M059J (cell line): Measurements from ENCODE around the gene CAPN1. TPM values are rescaled to one million over a fixed set of nuclear protein-coding genes. Genes with fewer than 3 reads are reported as not detected.

Experiments used
- DNase-seq: peaks from one replicate; pipeline ENCODE4 v3.0.0-alpha.2; 2012; ENCODE audit warnings: low read depth
- total RNA-seq: library from RNA; depleted of rRNA; stranded (reverse); fragments of >200 nt; shearing (Covaris generic); gene quantifications from 2 replicates; pipeline ENCODE4 v1.2.3, GENCODE V29; 2014

The CAPN1 gene
- total RNA-seq, 1 experiment from 2014 or later: 208 TPM

DNA sequence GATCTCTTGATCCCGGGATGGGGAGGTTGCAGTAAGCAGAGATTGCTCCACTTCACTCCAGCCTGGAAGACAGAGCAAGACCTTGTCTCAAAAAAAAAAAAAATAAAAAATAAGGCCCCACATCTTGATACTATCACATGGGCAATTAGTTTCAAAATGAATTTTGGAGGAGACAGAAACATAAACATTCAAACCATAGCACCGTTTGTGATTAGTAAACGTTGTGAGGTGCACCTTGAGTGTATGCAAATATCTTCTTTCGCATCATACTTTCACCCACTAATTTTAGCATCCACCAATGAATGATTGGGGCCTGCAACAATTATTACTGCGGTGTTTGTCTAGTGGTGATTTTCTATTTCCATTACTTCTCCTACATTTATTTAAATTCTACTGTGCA is 22.7 kb upstream of the CAPN1 start:
- no peak for DNase-seq

DNA sequence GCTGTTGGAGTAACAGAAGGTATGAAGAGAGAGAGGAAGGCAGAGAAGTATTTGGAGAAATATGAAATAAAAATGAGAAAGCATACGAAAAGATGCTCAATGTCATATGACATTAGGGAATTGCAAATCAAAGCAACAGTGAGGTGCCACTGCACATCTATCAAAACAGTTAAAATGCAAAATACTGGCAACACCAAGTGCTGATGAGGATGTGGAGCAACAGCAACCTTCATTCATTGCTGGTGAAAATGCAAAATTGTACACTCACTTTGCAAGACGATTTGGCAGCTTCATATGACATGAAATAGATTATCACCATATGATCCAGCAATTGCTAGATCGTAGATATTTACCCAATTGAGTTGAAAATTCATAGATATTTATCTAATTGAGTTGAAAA is 21.1 kb upstream of the CAPN1 start:
- no peak for DNase-seq

DNA sequence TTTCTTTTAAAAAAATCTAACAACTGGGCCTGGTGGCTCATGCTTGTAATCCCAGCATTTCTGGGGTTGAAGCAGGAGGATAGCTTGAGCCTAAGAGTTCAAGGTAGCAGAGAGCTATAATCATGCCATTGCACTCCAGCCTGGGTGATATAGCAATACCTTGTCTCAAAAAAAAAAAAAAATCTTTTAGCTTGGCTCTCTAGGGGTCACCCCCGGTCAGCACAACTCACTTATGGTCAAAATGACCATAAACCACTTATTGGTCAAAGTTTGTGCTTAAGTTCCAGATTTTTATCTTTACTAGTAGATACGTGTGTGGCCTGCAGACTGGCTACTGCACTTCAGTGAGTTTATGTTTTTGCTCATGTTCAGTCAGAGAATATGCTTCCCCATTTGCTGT is 18.0 kb upstream of the CAPN1 start:
- DNase-seq: peak; percentile 35

DNA sequence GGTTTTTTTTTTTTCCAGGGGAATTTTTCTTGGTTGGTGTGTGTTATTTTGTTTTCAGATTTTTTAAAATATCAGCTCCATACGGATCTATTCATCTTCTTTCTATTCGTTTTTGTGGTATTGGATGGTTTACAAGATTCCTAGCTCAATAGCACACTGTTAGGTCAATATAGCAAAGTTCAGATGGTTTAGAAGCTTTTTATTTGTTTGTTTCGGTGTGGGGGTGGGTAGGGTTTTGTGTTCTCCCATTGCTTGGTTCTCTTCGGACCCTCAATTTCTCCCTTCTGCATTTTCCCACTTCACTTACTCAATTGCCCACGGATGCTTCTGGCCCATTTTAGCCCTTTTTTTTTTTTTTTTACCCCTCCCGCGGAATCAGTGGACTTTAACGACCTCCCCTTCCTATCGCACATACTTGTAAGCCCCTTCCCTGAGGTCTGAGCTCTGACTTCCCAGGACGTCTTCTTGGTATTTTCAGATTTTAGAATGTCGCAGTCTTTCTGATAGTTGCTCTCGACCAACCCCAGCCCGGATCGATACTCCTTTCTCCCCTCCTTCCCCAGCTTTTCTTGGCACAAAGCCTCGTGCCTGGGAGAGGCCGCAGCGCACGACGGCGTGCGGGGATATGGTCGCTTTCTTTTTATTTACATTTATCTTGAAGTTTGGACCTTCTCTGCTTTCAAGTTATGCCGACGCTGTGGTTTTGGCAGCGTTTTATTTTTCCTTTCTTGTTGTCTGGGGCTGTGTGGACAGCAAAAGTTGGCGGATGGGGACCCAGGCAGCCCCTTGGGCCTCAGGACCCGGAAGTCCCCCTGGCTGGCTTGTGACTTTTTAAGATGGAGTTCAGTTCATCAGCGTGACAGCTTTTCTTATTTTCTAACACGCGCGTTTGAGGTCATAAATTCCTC is 16.1 kb upstream of the CAPN1 start:
- no peak for DNase-seq

DNA sequence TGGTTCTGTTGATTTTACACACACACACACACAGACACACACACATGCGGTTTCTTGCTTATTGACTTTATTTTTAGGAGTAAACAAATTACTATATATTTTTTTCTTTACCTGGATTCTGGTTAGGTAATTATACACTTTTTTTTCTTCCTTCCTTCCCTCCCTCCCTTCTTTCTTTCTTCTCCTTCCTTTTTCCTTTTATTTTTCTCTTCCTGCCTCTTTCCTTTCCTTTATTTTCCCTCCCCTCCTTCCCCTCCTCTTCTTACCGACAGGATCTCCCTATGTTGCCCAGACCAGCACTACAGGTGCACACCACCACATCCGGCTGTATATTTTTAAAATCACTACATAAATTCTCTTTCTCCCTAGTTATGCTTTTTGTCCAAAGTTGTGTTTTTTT is 14.8 kb upstream of the CAPN1 start:
- no peak for DNase-seq

DNA sequence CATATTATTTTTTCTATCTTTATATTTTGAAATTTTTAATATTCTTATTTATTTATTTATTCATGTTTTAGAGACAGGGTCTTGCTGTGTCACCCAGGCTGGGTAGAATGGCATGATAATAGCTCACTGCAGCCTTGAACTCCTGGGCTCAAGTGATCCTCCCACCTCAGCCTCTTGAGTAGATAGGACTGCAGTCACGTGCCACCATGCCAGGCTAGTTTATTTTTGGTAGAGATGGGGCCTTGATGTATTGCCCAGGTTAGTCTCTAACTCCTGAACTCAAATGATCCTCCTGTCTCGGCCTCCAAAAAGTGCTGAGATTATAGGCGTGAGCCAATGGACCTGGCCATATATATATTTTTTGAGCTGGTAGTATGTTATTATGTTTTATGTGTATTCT is 14.1 kb upstream of the CAPN1 start:
- DNase-seq: no peak

DNA sequence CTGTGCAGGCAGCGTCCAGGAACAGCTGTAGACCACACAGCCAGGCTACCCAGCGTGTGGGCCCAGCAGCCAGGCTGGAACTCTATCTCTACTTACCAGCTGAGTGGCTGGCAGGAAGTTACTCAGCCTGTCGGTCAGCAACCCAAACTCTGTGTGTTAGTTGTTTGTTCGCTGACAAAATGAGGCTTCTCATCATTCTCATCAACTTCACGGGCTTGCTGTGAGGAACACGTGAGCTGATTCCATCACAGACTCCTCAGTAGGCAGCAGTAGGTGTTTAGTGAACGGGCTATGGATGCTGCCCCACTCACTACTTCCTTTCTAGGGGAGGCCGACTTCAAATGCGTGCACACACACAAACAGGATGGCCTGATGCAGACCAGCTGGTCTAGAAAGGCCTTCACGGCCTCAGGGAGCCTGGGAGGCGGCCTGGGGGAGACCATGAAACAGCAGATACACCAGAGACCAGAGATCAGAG is 12.5 kb upstream of the CAPN1 start:
- no peak for DNase-seq

DNA sequence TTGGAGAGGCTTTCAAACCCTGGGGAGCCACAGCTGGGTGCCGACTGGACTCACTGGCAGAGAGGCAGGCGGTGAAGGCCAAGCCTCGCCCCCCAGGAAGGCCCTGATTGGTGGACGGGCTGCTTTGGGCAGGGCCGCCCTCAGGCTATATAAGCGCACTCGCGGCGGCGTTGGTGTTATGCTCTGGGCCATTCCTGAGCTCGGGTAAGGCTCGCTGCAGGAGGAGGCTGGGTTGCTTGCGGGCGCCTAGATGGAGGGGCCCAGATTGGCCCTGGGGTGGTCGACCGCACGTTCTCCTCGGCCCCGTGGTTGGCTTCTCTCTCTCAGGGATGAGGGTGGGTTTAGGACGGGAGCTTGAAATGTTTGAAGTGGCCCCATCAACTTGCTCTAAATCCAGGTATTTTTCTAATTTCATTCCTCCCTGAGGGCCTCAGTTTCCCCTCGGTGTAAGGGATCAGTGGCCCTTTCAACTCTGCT is 11.6 kb upstream of the CAPN1 start, which contains the start of gene SPDYC:
TSS of gene SPDYC (plus strand) at position 176 of the 477 bp plus-strand sequence. CDS start 1,125 bp downstream, outside the sequence.
- DNase-seq: no peak

DNA sequence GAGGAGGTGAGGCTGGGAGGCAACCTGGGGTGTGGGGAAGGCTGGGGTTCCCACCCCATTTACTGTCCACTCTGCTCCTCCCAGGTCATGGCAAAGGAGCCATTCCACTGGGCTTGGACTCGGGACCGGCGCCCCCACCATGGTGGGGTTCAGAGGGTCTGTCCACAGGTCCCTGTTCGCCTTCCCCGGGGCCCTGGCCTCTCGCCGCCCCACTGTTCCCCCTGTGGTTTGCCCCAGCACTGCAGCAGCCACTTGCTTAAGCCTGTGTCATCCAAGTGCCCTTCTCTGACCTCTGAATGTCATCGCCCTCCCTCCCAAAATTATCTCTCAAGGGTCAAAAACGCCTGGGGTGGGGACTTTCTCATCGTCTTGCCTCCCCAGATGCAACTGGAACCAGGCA is 9.1 kb upstream of the CAPN1 start:
- DNase-seq: no peak

DNA sequence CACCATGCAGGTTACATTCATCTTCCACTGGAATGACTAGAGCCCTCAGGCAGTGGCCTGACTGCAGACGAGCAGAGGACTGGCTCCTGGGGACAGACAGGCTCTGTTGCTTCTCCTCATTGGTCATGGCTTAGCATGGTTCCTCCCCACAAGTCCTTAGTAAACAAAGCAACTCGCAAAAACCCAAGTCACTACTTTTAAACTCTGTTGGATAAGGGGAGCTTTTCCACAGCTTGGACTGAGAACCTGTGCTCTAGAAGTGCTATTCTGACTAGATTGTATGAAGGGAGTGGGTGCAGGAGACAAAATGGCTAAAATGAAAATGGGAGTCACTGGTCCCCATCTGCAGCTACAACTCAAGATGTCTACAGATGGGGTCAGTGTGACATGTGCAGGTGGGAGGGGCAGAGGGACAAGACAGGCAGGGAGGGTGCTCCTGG is 7.1 kb upstream of the CAPN1 start:
- peak; percentile 75 for DNase-seq

DNA sequence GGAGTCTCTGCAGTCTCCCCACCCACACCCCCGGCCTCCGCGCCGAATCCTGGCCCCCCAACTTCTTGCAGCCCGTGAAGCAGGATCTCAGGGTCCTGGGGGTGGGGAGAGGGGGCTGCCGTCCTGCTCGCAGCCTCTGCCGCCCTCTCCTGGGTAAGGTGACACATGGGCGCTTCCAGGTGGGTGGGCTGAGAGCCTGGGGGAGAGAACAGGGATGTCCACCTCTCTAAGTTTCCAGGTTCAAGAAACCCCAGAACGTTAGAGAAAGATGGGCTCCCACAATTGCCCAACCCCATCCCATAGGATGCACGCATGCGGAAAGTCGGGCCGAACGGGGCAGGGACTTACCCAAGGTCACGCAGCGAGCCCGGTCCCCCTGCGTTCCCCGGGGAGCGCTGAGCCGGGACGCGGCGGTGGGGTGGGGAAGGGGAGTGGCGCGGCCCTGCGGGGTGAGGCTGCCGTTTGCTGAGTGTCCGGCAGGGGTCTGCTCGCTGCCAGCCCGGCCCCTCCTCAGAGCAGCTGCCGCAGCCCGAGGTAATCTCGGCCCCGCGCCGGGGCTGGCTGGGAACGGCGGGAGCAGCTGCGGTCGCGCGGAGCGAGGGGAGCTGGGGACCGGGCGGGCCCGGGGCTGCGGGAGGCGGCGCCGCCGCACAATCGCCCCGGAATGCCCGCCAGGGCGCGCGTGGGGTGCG is 705 bp upstream of the CAPN1 start:
- DNase-seq: peak; percentile 57

DNA sequence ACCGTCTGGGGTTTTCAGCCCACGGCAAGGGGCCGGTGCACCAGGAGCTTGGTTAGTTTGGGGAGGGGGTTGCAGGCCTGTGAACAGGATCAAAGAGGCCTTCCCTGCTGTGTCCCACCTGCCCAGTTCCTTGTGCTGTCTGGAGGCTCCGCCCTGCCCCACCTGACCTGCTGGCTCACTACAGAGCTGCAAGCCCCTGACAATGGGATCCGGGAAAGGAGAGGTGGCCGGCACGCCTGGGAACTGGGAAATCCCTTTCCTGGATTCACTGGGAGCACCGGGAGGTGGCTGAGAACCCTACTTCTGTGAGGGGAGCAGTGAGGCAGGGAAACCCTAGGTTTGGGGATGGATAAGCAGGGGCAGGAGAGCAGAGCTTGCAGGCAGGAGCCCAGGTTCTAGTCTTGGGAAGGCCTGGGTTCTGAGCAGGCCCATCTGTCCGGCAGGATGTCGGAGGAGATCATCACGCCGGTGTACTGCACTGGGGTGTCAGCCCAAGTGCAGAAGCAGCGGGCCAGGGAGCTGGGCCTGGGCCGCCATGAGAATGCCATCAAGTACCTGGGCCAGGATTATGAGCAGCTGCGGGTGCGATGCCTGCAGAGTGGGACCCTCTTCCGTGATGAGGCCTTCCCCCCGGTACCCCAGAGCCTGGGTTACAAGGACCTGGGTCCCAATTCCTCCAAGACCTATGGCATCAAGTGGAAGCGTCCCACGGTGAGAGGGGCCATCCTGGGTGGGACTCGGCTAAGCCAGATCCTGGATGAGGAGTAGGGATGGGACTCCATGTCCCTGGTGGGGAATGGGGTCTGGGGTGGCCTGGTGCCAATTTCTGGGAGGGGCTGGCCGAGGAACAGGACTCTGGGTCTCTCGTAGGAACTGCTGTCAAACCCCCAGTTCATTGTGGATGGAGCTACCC is 786 bp downstream of the CAPN1 start:
- peak; percentile 42 for DNase-seq

DNA sequence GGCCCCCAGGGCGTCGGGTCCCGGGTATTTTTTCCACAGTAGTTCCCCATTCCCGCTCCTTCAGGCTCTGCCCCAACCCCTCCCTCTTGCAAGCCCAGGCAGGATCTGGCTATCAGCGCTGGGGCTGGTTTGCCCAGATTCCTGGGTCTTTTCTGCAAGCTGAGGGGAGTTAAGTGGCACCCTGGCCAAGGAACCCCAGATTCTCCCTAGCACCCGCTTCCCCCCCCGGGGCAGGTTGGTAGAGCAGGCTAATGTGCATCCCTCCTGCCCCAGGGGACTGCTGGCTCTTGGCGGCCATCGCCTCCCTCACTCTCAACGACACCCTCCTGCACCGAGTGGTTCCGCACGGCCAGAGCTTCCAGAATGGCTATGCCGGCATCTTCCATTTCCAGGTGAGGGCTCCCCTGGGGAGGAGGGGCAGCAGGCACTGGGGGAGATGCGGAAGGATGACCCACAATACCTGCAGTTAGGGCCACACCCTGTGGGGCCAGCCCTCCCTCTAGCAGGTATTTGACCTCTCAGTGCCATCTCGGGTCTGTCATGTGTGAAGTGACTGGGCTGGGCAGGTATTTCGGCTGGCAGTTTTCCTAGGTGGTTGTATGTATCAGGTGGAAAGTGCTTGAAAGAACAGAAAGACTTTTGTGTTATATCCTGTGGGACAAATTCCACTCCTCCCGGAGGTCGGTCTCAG is 1.6 kb downstream of the CAPN1 start:
- DNase-seq: no peak

DNA sequence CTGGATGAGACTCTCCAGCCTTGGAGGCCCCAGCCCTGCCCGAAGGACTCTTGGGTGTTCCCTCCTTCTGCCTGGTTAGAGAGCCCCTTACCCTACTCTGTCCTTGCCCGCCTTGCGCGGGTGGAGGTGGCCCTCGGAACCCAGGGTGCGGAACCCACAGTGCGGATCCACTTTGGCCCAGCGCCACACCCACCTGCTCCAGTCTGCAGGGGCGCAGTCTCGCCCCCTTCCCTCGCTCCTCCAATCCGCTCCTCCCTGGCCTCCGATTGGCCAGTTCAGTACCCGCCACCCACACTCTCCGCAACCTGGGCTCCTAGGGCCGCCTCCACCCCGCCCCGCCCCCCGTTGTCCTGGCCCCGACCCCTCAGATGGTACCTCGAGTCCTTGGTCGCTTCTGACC is 2.4 kb downstream of the CAPN1 start:
- no peak for DNase-seq

DNA sequence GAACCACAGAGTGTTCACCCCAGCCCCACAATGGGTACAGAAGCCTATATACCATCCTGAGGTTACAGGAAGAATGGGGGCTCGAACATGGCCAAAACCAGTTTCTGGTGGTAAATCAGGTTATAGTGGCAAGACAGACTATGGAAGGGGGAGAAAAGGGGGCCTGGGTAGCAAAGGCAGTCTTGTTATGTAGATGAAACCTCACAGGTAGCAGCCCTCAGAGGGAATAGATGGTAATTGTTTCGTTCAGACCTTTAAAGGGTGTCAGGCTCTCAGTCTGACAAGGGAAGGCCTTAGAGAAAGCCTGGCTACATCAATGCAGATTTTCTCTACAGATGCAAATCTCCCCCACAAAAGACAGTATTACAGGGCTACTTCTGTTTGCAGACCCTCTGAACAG is 3.4 kb downstream of the CAPN1 start:
- no peak for DNase-seq

DNA sequence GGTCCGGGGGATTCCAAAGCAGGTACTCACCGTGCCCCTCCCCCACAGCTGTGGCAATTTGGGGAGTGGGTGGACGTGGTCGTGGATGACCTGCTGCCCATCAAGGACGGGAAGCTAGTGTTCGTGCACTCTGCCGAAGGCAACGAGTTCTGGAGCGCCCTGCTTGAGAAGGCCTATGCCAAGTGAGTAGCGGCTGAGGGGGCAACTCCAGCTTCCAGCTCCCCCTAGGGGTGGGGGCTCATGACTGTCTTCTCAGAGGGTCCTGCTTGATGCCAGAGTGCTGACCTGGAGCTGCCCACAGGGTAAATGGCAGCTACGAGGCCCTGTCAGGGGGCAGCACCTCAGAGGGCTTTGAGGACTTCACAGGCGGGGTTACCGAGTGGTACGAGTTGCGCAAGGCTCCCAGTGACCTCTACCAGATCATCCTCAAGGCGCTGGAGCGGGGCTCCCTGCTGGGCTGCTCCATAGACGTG is 4.2 kb downstream of the CAPN1 start:
- DNase-seq: no peak

DNA sequence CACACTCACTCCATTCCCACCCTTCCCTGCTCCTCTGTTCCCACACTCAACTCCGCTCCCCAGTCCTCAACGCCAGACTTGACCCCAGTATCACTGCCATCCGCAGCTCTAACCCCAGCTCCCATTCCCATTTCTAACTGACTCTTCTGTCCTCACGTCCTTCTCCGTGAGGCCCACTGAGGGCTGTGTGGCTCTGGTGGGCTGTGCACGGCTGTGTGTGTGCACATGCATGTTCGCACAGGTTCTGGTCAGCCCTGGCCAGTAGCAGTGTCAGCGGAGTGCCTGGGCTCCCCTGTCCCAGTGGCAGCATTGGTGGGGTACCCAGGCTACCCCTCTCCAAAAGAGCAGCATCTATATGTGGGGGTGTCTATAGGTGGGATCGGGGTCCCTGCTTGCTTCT is 5.0 kb downstream of the CAPN1 start:
- no peak for DNase-seq

DNA sequence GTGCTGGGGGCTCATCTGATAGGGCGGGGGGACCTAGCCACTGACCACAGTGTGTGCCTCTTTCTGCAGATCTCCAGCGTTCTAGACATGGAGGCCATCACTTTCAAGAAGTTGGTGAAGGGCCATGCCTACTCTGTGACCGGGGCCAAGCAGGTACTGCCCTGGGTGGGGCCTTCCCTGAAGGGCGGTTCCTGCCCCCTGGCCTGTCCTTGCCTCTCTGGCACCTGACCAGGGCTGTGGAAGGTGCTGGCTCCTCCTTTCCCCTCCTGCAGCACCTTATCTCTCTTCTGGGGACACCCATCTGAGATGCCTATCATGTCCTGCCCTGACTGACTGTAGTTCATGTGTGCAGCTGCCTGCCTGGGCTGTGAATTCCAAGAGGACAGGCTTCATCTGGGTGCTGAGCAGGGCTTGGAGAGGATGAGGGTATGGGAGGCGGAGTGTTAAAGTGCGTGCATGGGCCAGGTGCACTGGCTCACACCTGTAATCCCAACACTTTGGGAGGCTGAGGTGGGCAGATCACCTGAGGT is 5.5 kb downstream of the CAPN1 start:
- no peak for DNase-seq

DNA sequence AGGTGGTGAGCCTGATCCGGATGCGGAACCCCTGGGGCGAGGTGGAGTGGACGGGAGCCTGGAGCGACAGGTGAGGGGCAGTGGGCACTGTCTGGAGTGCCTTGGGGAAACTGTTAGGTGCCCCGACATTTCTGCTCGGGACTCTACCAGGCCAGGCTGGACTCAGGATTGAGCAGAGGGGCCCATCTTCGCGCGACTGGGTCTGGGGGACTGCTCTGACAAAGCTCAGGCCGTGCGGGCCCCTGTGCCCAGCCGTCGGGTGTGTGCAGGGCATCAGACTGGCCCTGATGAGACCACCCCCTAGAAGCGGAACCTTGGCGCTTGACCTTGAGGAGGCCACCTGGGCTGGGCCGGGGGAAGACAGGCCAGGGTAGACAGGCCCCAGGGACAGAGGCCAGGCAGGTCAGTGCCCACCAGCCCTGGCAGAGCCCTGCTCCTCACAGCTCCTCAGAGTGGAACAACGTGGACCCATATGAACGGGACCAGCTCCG is 6.3 kb downstream of the CAPN1 start:
- DNase-seq: no peak

DNA sequence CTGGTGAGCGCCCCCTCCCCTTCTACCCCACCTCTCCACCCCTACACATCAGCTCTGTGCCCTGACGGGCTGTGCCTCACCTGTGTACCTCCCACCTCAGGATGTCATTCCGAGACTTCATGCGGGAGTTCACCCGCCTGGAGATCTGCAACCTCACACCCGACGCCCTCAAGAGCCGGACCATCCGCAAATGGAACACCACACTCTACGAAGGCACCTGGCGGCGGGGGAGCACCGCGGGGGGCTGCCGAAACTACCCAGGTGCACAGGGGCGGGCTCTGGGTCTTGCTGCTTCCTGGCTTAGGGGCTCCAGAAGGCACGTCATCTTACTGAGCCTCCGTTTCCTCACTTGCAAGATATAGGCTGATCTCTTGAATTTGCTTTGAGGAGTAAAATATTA is 6.8 kb downstream of the CAPN1 start:
- no peak for DNase-seq

DNA sequence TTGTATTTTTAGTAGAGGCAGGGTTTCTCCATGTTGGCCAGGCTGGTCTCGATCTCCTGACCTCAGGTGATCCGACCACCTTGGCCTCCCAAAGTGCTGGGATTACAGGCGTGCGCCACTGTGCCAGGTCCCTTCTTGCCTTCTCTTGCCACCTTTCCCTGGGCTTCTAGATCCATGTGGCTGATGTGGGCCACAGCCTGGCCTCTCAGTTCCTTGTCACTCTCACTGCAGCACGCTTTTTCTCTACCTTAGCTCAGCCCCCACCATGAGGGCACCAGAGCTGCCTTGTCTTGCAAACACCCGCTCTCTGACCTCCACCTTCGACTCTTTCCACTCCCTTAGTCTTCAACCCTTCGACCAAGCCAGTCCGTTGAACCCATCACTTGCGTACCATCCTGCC is 7.5 kb downstream of the CAPN1 start:
- no peak for DNase-seq
